ENCODE measurements around the gene LMX1A.

The LMX1A gene

GRCh38 chr1:165316153-165316772 is 40.3 kb downstream of the LMX1A start:
- no peak for DNase-seq

DNA sequence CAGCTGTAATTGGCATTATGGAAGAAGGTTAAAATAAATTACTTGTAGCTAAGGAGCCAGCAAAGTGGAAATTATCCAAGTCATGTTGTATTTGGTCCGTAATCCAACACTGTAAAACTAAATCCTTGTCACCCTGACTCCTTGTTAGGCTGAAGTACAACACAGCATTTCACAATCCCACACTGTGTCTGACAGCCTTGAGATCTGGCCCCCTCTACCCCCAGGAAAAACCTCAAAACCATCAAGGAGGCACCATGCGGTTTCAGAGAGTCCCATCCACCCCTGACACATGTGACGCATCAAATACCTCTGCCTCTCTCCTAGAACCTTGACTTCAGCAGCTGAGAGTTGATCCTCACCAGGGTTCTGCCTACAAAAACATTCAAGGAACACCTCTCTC is 41.0 kb downstream of the LMX1A start:
- DNase-seq, result no peak

GRCh38 chr1:165313903-165314302 is 42.6 kb downstream of the LMX1A start:
- DNase-seq, result no peak

GRCh38 chr1:165312591-165312990 is 43.9 kb downstream of the LMX1A start:
- no peak for DNase-seq

DNA sequence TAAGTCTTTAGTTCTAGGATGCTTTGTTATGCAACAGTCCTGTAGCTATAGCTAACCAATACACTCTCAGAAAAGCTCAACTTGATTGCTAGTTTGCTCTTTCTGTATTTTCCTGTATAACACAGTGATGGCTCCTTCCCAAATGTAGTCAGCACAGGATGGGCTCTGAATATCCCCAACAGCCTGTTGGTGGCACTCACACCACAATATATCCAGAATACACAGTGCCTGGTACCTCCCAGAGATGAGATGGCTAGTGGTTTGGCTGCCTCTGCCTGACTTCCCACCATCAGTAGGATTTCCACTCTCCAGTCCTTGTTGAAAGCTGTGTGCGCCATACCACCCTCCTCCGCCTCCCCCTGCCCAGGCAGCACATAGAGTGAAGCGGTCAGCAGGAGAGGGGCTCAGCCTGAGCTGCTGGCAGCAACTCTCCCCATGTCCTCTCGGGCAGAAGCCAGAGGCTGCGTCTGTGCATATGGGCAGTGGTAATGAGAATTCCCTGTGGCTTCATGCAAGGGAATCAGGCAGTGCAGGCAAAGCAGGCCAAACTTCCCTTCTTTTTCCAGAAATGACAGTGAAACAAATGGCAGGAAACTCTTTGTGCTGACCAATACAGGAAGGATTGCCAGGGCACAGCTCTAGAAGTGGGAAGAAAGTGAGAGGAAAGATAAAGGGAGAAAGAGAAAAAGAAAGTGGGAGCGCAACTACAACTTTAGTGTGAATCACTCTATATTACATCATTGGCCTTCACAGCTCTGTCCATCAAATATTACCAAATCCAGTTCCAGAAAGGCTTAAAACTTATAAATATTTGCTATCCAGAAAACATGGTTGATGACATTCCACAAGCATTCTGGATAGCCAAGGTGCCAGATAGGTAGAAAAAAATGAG is 49.7 kb downstream of the LMX1A start:
- DNase-seq, result no peak

- DNase-seq, result no peak
Measured at GRCh38 chr1:165303386-165303785, 53.1 kb downstream of the LMX1A start.

DNA sequence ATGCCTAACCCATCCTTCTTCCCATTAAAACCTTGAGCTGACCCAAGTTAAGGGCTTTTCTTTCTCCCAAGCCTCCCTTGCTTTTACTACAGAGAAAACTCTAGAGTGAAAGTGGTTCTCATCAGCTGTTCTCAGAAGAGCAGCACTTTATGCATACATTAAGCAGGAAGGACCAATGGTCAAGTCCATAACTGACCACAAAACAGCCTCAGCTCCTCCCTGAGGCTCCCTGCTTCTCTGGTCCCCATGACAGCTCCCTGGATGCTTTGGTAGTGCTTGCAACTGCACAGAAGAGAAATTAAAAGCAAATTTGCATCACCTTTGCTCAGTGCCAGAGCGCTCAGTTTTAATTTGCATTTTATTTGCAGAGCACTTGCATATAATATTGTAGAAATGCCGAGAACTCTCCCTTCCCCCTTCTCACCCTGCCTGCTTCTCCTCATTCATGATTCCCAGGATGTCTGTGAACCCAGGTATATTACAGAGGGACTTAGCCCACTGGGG is 56.1 kb downstream of the LMX1A start:
- no peak for DNase-seq

DNA sequence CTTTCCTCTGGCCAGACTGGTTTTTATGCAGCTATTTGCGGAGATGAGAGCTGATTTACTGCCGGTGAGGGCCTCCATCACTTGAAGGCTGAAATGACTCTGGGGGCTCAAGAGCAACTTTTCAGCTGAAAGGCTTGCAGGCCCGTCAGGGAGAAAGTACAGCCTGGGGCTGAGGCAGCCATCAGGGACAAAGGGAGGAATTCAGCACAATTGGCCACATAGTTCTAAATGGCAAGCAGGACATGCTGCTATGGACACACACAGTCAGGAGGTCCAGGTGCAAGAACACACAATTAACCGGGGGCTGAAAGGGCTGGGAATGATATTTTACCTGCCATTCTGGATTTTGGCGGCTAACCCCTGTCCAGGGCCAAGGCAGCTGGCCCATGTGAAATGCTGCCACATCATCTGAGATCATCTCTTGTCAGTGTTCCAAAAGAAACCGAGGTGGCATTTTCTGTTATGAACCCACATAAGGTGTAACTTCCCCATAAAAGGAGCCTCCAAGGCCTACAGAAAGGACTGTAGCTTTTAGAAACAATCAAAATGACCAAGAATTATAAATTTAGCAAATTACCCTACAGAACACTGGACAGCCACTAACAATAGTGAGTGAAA is 58.2 kb downstream of the LMX1A start:
- no peak for DNase-seq

DNA sequence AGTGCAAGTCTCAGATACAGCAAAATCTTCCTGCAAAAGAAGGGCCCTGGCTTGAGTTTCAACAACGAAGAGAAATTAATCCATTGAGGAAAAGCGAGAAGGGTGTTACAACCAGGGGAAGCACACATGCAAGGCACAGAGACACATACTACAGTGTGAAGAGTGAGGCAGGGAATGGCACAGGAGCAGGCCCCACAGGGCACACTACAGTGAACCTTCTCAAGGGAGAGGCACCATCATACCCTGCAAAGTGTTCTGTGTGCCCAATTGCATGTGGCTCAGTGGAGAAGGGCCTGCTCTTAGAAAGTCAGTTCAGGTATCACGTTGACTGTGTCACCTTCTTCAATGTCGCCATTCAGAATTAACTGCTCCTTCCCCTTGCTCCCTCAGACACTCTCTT is 60.3 kb downstream of the LMX1A start:
- no peak for DNase-seq

- no peak for DNase-seq
Measured at GRCh38 chr1:165290148-165290547, 66.4 kb downstream of the LMX1A start.

- DNase-seq, result no peak
Measured at GRCh38 chr1:165289556-165289955, 67.0 kb downstream of the LMX1A start.

DNA sequence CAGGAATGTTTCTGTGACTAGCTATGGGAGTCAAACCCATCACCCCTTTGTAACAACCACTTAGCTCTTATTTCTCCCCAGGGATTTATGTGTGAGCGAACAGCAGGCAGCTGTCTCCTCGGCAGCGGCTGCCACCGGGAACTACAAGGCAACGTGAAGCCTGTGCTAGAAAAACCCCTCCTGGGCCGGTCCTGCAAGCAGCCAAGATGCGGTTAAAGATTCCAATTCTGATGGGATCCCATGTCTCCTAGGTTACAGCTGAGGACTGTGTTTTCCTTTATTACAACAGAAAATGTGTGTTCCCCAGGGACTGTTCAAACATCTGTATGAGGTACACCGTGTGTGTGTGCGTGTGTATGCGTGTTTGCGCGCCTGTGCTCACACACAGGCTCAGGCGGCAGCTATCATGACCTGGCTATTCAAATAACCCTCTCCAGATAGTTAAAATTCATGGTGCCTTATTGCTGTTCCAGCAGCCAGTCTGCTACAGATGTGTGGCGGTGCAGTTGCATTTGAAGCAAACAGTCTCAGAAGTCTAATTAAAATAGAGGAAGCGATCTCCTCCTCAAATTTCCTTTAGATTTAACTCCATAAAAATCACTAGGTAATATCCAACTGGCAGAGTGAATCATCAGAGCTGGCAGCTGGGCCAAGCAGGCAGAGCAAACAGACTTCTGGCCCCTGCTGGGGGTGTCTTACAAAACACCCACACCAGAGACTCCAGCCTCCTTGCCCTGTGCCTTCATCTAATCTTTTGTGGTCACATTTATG is 68.0 kb downstream of the LMX1A start:
- no peak for DNase-seq

- no peak for DNase-seq
Measured at GRCh38 chr1:165287781-165288180, 68.7 kb downstream of the LMX1A start.

DNA sequence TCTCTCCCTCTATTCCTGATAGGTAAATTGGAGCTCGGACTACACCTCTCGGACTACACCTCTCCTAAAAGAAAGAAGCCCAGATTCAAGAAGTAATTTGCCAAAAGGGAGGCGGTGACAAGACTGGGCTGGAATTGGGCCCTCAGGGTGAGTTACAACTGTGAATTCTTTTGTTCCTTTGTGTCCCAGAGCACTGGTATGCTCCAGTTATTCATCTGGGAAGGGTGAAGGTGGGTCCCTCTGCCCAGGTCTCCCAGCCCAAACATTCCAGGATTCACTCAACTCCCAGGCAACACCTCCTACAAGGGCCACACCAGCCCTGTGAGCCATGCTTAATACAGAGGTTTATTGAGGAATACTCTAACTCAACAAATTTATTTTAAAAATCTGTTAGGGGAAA is 69.2 kb downstream of the LMX1A start:
- DNase-seq, result no peak

DNA sequence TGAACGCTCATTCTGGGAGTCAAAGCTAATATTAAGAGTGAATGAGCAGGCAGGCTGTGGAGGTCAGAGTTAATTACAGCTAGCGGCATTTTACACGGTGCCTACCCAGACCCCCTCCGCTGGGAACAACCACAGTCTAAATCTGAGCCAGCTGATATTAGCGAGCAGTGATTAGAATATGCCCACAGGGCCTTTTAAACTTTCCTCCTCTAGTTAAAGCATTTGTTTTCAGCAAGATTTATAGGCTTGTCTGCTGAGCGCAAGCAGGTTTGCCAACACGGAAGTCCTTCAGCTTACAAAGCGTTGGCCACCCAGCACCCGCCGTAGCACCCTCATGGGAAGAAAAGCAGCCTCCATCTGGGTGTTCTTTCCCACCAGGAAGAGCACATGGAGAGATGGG is 72.1 kb downstream of the LMX1A start:
- DNase-seq, result no peak

- DNase-seq, result no peak
Measured at GRCh38 chr1:165281207-165281901, 75.2 kb downstream of the LMX1A start.

- DNase-seq, result no peak
Measured at GRCh38 chr1:165279882-165280281, 76.6 kb downstream of the LMX1A start.

DNA sequence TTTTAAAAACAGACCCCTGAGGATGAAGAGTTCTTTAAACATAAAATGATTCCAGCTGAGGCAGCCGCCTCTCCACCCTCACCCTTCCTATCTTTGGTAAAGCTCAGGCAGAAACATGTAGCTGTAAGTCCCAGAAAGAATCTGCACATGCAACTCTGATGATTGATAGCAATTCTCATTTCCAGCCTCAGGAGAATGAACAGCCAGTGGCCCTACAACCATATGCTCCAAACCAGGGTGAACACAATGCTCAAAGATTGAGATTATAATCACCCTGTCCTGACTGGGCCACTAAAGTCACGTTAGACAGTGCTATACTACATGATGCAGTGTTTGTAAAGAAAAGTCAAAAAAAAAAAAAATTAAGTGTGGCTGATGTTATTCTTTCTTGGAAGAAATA is 80.2 kb downstream of the LMX1A start:
- no peak for DNase-seq

DNA sequence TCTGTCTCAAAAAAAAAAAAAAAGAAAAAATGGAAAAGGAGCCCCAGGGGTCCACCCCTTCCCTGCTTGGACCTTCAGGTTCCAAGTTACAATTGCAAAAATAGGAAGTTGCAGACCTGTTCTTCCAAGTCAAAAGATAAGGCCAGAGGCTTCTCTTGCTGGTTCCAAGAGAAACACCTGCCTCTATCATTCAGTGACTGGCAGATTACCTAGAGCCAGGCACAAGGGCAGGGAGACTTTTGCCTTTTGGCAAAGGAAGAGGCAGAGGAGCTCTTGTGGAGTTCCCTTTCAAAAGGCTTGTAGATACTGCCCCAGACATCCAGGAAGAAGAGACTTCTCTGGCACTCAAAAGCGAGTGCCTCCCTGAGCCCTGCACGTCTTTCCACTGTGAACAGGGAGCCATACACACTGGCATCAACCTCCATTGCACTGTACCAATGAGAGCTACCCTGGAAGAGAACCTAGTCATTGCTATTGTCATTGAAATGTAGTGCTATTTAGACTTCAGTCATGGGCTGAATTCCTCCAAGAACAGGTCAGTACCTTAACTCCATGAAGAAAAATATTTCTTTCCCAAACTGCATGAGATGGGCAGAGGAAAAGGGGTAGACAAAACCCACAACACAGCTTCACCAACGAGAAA is 91.2 kb downstream of the LMX1A start:
- no peak for DNase-seq

DNA sequence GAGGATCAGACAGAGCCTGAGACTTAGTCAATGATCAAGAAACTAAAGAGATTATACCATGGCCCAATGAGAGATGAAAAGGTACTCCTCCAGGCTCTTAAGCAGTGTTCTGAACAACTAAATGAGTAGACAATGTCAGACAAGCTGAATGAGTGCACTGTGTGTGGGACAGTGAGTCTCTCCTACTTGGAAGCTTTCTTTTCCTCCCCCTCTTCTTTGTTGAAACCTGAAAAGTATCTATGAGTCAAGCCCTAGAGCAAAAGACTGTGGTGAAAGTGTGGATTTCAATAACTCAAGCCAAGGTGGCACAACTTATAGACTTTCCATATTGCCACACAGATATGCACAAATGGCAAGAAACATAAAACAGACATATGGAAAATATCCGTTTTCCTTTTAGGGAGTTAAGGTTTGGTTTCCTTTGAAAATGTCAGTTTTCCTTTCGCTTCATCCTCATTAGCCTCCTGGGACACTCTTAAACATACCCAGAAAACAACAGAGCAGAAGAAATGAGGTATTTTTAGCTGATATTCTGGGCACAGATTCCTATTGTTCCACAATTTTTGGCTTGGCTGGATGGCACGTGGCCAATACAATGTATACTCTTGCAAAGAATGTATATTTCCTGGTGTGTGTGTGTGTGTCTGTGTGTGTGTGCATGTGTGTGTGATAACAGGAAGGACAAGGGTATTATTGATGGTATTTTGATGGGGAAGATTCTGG is 96.6 kb downstream of the LMX1A start:
- DNase-seq, result no peak

DNA sequence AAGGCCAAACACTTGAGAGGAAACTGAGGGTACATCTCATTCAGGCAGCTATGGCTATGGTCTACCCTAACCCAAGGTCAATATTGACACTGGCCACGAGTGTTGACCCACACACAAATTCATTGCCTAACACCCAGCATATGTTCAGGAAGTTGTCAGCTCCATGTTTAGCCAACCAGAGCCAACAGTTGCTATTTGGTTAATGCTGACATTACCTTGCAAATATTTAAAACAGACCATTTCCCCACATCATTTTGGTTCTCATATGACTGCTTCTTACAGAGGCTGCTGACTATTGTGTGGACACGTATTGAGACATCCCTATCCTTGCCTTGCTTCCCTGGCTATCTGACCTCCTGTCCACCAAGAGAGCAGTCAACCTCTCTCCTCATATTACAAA is 97.3 kb downstream of the LMX1A start:
- no peak for DNase-seq

Data from midbrain (tissue), 1 donor.